ENCODE results near the gene CHSY3.

- TF ChIP-seq POLR2AphosphoS5 (IDR thresholded peaks at IDR 0.05) = no peak
- no peak for TF ChIP-seq EP300 (IDR thresholded peaks at IDR 0.05)
These were observed 13.0 kb downstream of the CHSY3 start for GRCh38 chr5:129917224-129917623.

All from suprapubic skin (tissue), 4 donors.